Spleen (tissue), 7 donors: ENCODE data around the gene IGFALS.

Experiments used
- POLR2A ChIP-seq, 3 donors: fragments of 450-650 bp; IDR thresholded peaks; one replicate each; pipeline ENCODE4 v1.5.1; 2017; ENCODE audit warnings: antibody characterized with exemption in 3 of 3, mild to moderate bottlenecking in 1 of 3
- TF ChIP-seq, protein P1 (sequence below), 11 experiments: fragments of 200-600 bp in 7 of 11; fragments of 450-650 bp in 4 of 11; sonication (generic) in 4 of 11; IDR thresholded peaks in 8 of 11; conservative IDR thresholded peaks in 3 of 11; 1 replicate in 7 of 11; 2 replicates in 4 of 11; pipeline versions ENCODE4 v1.4.0 to v1.8.0; 2016 to 2021; ENCODE audit warnings: antibody characterized with exemption in 11 of 11, inconsistent platforms in 4 of 11, mild to moderate bottlenecking in 1 of 11
- donor health status: DM: no; HTN: no; CAD: no; lungs with moderate emphysema.
- donor health status: DM: no; HTN: no; CAD: no.
- donor health status: DM: no; HTN: no; CAD: no.

DNA sequence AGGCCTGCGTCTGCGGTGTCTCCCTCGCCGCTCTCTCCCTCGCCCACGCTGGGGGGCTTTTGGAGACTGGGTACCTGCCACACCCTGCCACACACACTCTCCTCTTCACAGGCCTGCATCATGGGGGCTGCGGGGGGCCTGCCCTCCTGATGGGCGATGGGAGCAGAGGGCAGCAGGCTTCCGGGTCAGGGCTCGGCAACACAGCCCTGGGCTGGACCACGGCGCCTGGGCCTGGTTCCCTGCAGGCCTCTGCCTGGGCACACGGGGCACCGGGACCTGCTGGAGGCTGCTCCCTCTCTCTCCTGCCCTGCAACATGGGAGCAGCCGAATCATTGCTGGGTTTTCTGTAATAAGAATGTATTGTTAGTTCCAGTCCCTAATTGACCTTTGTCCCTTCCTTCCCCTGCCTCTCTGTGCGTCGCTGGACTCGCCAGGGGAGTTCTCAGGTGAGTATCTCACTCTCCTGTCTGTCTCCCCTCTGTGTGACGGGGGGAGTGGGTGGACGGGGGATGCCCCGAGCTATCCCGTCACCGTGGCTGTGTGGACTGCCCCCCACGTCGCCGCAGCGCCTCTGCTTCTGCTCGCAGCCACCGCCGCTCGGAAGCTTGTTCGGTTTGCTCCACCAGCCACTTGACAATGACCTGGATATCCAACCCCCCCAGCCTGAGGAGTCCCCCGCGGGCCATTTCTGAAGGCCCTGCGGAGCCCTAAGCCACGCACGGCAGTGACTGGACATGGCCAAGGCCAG lies 35.6 kb downstream of the IGFALS start:
- TF ChIP-seq, protein P1, sequence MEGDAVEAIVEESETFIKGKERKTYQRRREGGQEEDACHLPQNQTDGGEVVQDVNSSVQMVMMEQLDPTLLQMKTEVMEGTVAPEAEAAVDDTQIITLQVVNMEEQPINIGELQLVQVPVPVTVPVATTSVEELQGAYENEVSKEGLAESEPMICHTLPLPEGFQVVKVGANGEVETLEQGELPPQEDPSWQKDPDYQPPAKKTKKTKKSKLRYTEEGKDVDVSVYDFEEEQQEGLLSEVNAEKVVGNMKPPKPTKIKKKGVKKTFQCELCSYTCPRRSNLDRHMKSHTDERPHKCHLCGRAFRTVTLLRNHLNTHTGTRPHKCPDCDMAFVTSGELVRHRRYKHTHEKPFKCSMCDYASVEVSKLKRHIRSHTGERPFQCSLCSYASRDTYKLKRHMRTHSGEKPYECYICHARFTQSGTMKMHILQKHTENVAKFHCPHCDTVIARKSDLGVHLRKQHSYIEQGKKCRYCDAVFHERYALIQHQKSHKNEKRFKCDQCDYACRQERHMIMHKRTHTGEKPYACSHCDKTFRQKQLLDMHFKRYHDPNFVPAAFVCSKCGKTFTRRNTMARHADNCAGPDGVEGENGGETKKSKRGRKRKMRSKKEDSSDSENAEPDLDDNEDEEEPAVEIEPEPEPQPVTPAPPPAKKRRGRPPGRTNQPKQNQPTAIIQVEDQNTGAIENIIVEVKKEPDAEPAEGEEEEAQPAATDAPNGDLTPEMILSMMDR (IDR thresholded peaks at IDR 0.05 in 8 of 11, conservative IDR thresholded peaks at IDR 0.05 in 3 of 11): no peak
- TF ChIP-seq POLR2A (IDR thresholded peaks at IDR 0.05): no peak
